Fibroblast of the aortic adventitia (primary cell): ENCODE data around the gene WIZ. TPM values are rescaled to one million over a fixed set of nuclear protein-coding genes. Genes with fewer than 3 reads are reported as not detected.
A peak's percentile ranks its signal among the peaks of the same experiment; 100 is the strongest.

ENCODE experiments used
- DNase-seq: peaks from one replicate; pipeline ENCODE4 v3.0.0-alpha.2; 2010; ENCODE audit warnings: low read depth
- H3K4me3 ChIP-seq: 2 replicates; pipeline ENCODE4 v1.5.1; 2011; ENCODE audit warnings: low read depth, mild to moderate bottlenecking, control low read depth, low read length, moderate library complexity
- CTCF ChIP-seq: IDR thresholded peaks from 2 replicates; pipeline ENCODE4 v1.5.1; 2011; ENCODE audit warnings: mild to moderate bottlenecking, low read length, control low read depth, inconsistent platforms; ENCODE audit not compliant: insufficient read depth
- total RNA-seq: library from RNA; depleted of rRNA; stranded (reverse); fragments of >200 nt; gene quantifications from 2 replicates; pipeline ENCODE4 v1.2.3, GENCODE V29; 2012; ENCODE audit warnings: low replicate concordance

WIZ gene
- total RNA-seq, 1 donor = 13.4 TPM

- H3K4me3 ChIP-seq = peak overlapping the region; percentile 71
- TF ChIP-seq CTCF = no peak
- DNase-seq = peak; percentile 39
These were observed 69.6 kb downstream of the WIZ start for GRCh38 chr19:15379999-15380647.

- peak within 1 kb of the TSS; percentile 98 for H3K4me3 ChIP-seq
- DNase-seq = peak; percentile 98
- no peak for TF ChIP-seq CTCF
These were observed 70.4 kb downstream of the WIZ start, which contains the start of gene AKAP8 for GRCh38 chr19:15379083-15379998. AKAP8 (minus strand) TSS chr19:15379787; CDS start chr19:15379731, 56 bp downstream.

GRCh38 chr19:15378534-15379082, 71.1 kb downstream of the WIZ start:
- no peak for TF ChIP-seq CTCF
- peak; percentile 53 for DNase-seq
- peak overlapping the region; percentile 98 for H3K4me3 ChIP-seq

- no peak overlapping the region for H3K4me3 ChIP-seq
- no peak for TF ChIP-seq CTCF
- no peak for DNase-seq
These were observed 74.8 kb downstream of the WIZ start for GRCh38 chr19:15374796-15375440.

- no peak for DNase-seq
- no peak for TF ChIP-seq CTCF
- H3K4me3 ChIP-seq = no peak overlapping the region
These were observed 75.6 kb downstream of the WIZ start for GRCh38 chr19:15374105-15374651.

- no peak for DNase-seq
- no peak overlapping the region for H3K4me3 ChIP-seq
- TF ChIP-seq CTCF = no peak
These were observed 76.1 kb downstream of the WIZ start for GRCh38 chr19:15373644-15374043.
